Prostate gland (tissue), 2 donors: Measurements from ENCODE around the gene PGF.

Source experiments
- CTCF ChIP-seq, 4 experiments: fragments of 200-600 bp in 2 of 4; fragments of 450-650 bp in 2 of 4; sonication (generic) in 2 of 4; IDR thresholded peaks; 1 replicate in 3 of 4; 2 replicates in 1 of 4; pipeline ENCODE4 v1.5.1; 2016 to 2019; ENCODE audit warnings: antibody characterized with exemption in 4 of 4, mild to moderate bottlenecking in 2 of 4, moderate library complexity in 2 of 4
- POLR2AphosphoS5 ChIP-seq: sonication (generic); formaldehyde crosslinking; IDR thresholded peaks from one replicate; pipeline ENCODE4 v1.6.1; 2017; ENCODE audit warnings: antibody characterized with exemption

- TF ChIP-seq CTCF (IDR thresholded peaks at IDR 0.05) (peak; percentile 25 to 77 (median 66)), POLR2AphosphoS5 (peak; percentile 46)
These were observed 41.3 kb downstream of the PGF start for GRCh38 chr14:74913986-74914573.
